A673 (cell line): ENCODE measurements around the gene LRRC2.

ENCODE experiments used
- CTCF ChIP-seq: fragments of 300-800, 200-600 bp; sonication (generic); conservative IDR thresholded peaks from 2 replicates; pipeline ENCODE4 v1.5.1; 2017; ENCODE audit warnings: low read depth, mild to moderate bottlenecking, antibody characterized with exemption, low read length, moderate library complexity, mixed read lengths
- EZH2 ChIP-seq: fragments of 200-600 bp; sonication (generic); IDR thresholded peaks from 2 replicates; pipeline ENCODE4 v1.6.1; 2017; ENCODE audit warnings: borderline replicate concordance, low read depth, mild to moderate bottlenecking, mixed read lengths, antibody characterized with exemption, low read length; ENCODE audit not compliant: poor library complexity, severe bottlenecking

DNA sequence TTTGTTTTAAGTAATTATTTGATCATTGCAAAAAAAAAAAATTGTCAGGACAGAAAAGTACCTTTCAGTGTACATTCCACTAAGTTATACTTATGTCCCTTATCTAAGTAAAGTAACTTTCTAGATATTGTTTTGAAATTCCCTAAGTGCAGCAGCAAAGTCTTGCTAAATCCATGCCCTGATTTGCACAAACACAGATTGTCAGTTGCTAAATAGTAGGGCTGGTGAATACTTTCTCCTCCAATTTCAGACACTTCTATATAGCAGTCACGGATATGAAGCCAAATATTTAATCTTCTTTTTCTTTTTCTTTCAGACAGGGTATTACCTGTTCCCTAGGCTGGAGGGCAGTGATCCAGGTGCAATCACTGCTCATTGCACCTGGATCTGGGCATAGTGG lies 12.9 kb downstream of the LRRC2 start:
- no peak for TF ChIP-seq CTCF
- no peak for TF ChIP-seq EZH2
